Esophagus squamous epithelium (tissue), 5 donors: Measurements from ENCODE around the gene AHI1. TPM values are rescaled to one million over a fixed set of nuclear protein-coding genes. Genes with fewer than 3 reads are reported as not detected.

Experiments
- DNase-seq: peaks from one replicate; lab custom pipeline; 2025; lab: John Stamatoyannopoulos, UW
- H3K27ac ChIP-seq, 4 donors: fragments of 200-600 bp; sonication (generic); one replicate each; pipeline ENCODE4 v1.5.1; 2016 to 2019; ENCODE audit warnings: mild to moderate bottlenecking in 1 of 4
- H3K27me3 ChIP-seq, 4 donors: fragments of 200-600 bp; sonication (generic); 1 replicate in 3 of 4; 2 replicates in 1 of 4; pipeline versions ENCODE4 v1.5.1 to v1.6.0; 2017 to 2021; ENCODE audit warnings: antibody characterized with exemption in 1 of 4
- H3K36me3 ChIP-seq, 3 donors: fragments of 200-600 bp; sonication (generic); one replicate each; pipeline ENCODE4 v1.5.1; 2016 to 2019
- H3K4me1 ChIP-seq, 3 donors: fragments of 200-600 bp; sonication (generic); one replicate each; pipeline ENCODE4 v1.5.1; 2017 to 2019
- H3K4me3 ChIP-seq, 4 donors: fragments of 200-600 bp; sonication (generic); 1 replicate in 3 of 4; 2 replicates in 1 of 4; pipeline ENCODE4 v1.5.1; 2016 to 2019; ENCODE audit warnings: mild to moderate bottlenecking in 2 of 4, moderate library complexity in 1 of 4
- H3K9me3 ChIP-seq, 3 donors: fragments of 200-600 bp; sonication (generic); one replicate each; pipeline ENCODE4 v1.5.1; 2016 to 2019
- POLR2A ChIP-seq, 4 donors: fragments of 450-650 bp; IDR thresholded peaks; one replicate each; pipeline ENCODE4 v1.6.1; 2017; ENCODE audit warnings: antibody characterized with exemption in 4 of 4, mild to moderate bottlenecking in 4 of 4, moderate library complexity in 3 of 4
- WGBS, 2 donors: methylation state at CpG; one replicate each; pipeline ENCODE4 v1.1.5; 2018; 5-methylcytosine and 5-hydroxymethylcytosine counted together
- intact Hi-C: fragments of 100-400 bp; cut with DNase I; formaldehyde crosslinking; loops from one replicate; pipeline ENCODE4 v1.15.0; 2022
- total RNA-seq, 4 donors: library from RNA; depleted of rRNA; stranded (reverse); fragments of >200 nt; gene quantifications; one replicate each; pipeline ENCODE4 v1.1.0, GENCODE V29; 2016
- TF ChIP-seq, protein P1 (sequence below), 6 experiments: fragments of 450-650 bp in 4 of 6; fragments of 200-600 bp in 2 of 6; sonication (generic) in 2 of 6; IDR thresholded peaks; one replicate each; pipeline ENCODE4 v1.5.1; 2016 to 2019; ENCODE audit warnings: antibody characterized with exemption in 6 of 6, mild to moderate bottlenecking in 4 of 6, moderate library complexity in 4 of 6
- donor health status: DM: yes; HTN: yes; CAD: no.

AHI1 gene
- total RNA-seq, 4 donors from 2014 or later, result 4.5 to 24.2 (median 7.6) TPM

- H3K36me3 ChIP-seq, result no peaks in the 10 kb centered on the region
- intact Hi-C loops, result loop anchor here (5.0 kb wide), 1 partner anchor 684 kb away; no protein-coding TSS in a partner anchor
- H3K27ac ChIP-seq, result no peak overlapping the region
- H3K4me1 ChIP-seq, result peaks cover 0 to 7% (median 3%) of the 10 kb centered on the region in 3 donors
- H3K9me3 ChIP-seq, result no peaks in the 10 kb centered on the region
- TF ChIP-seq, protein P1, sequence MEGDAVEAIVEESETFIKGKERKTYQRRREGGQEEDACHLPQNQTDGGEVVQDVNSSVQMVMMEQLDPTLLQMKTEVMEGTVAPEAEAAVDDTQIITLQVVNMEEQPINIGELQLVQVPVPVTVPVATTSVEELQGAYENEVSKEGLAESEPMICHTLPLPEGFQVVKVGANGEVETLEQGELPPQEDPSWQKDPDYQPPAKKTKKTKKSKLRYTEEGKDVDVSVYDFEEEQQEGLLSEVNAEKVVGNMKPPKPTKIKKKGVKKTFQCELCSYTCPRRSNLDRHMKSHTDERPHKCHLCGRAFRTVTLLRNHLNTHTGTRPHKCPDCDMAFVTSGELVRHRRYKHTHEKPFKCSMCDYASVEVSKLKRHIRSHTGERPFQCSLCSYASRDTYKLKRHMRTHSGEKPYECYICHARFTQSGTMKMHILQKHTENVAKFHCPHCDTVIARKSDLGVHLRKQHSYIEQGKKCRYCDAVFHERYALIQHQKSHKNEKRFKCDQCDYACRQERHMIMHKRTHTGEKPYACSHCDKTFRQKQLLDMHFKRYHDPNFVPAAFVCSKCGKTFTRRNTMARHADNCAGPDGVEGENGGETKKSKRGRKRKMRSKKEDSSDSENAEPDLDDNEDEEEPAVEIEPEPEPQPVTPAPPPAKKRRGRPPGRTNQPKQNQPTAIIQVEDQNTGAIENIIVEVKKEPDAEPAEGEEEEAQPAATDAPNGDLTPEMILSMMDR (IDR thresholded peaks at IDR 0.05), result no peak
- TF ChIP-seq POLR2A (IDR thresholded peaks at IDR 0.05), result no peak
- H3K27me3 ChIP-seq, result peaks cover 0 to 3% (median 0%) of the 10 kb centered on the region in 4 donors
- H3K4me3 ChIP-seq, result no peak overlapping the region
- no peak for DNase-seq
- WGBS, 2 donors, result 18 to 33% methylated on average over 2 of the region's 2 CpGs
Observed at GRCh38 chr6:135537741-135538301, 40.3 kb upstream of the AHI1 start.

- no peak for TF ChIP-seq POLR2A (IDR thresholded peaks at IDR 0.05)
- TF ChIP-seq, protein P1 (IDR thresholded peaks at IDR 0.05), result peak in 5 of 6 experiments; percentile 42 to 68 (median 63)
- no peak for DNase-seq
Observed at GRCh38 chr6:135535989-135536414, 38.5 kb upstream of the AHI1 start.

GRCh38 chr6:135534773-135535380, 37.3 kb upstream of the AHI1 start:
- no peak for DNase-seq
- no peaks in the 10 kb centered on the region for H3K27me3 ChIP-seq
- H3K4me1 ChIP-seq, result peaks cover 0 to 7% (median 3%) of the 10 kb centered on the region in 3 donors
- no peak overlapping the region for H3K4me3 ChIP-seq
- no peaks in the 10 kb centered on the region for H3K36me3 ChIP-seq
- no peaks in the 10 kb centered on the region for H3K9me3 ChIP-seq
- intact Hi-C loops, result loop anchor here (5.0 kb wide), 1 partner anchor 687 kb away; no protein-coding TSS in a partner anchor
- TF ChIP-seq, protein P1 (IDR thresholded peaks at IDR 0.05), result no peak
- no peak for TF ChIP-seq POLR2A (IDR thresholded peaks at IDR 0.05)
- no peak overlapping the region for H3K27ac ChIP-seq
- 75 to 82% methylated on average over 3 of the region's 3 CpGs for WGBS, 2 donors

More at GRCh38 chr6:135535989-135536414, 38.5 kb upstream of the AHI1 start:
- Histone ChIP-seq H3K27me3 (peaks cover 0 to under 1% (median 0%) of the 10 kb centered on the region in 4 donors), H3K36me3 (no peaks in the 10 kb centered on the region), H3K9me3 (no peaks in the 10 kb centered on the region), H3K4me3 (no peak overlapping the region), H3K27ac (no peak overlapping the region), H3K4me1 (peaks cover 0 to 7% (median 3%) of the 10 kb centered on the region in 3 donors)
- 5 to 7% methylated on average over 4 of the region's 4 CpGs for WGBS, 2 donors
- intact Hi-C loops, result loop anchor here (5.0 kb wide), 1 partner anchor 686 kb away; no protein-coding TSS in a partner anchor

DNA sequence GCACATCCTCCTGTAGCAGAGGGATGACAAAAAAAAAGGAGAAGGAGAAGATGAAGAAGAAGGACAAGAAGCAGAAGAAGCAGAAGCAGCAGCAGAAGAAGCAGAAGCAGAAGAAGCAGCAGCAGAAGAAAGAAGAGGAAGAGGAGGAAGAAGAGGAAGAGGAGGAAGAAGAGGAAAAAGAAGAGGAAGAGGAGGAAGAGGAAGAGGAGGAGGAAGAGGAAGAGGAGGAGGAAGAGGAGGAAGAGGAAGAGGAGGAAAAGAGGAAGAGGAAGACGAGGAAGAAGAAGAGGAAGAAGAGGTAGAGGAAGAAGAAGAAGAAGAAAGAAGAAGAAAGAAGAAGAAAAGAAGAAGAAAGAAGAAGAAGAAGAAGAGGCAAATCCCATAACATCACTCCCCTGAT, 35.0 kb upstream of the AHI1 start:
- DNase-seq, result no peak

More for the DNA sequence above, 35.0 kb upstream of the AHI1 start:
- TF ChIP-seq, protein P1 (IDR thresholded peaks at IDR 0.05), result no peak
- TF ChIP-seq POLR2A (IDR thresholded peaks at IDR 0.05), result no peak
- H3K27me3 ChIP-seq, result no peaks in the 10 kb centered on the region
- H3K27ac ChIP-seq, result no peak overlapping the region
- H3K9me3 ChIP-seq, result no peaks in the 10 kb centered on the region
- intact Hi-C loops, result no loop called here
- WGBS, 2 donors, result 53 to 63% methylated on average over 1 of the region's 1 CpG
- no peak overlapping the region for H3K4me3 ChIP-seq
- peaks cover 0 to 7% (median 0%) of the 10 kb centered on the region in 3 donors for H3K4me1 ChIP-seq
- H3K36me3 ChIP-seq, result no peaks in the 10 kb centered on the region
